GM19468 (cell line): ENCODE results near the gene ARGLU1.

ENCODE experiments used
- ATAC-seq: cut with Tn5 transposase; IDR thresholded peaks from one replicate; pipeline ENCODE4 v1.9.1; 2021; ENCODE audit warnings: mild to moderate bottlenecking, moderate library complexity, moderate number of reproducible peaks; ENCODE audit not compliant: unreplicated experiment; ENCODE audit errors: extremely low read depth

The ARGLU1 gene

DNA sequence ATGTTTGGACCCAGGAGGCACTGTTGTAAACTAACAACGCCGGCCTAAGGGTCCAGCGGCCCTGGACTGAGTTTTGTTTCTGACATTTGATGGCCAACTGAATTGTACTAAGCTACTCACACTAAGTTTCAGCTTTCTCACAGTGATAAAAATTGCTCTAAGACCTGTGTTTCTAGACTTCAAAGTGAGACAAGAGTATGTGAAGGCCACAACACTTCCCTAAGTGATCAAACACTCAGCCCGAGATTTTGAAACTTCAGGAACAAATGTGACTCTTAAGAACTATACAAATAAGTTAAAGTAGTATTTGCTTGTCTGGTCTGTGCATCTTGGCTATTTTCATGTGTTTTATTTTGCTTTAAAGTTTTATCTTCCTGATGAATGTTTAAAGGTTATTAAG, 62.6 kb downstream of the ARGLU1 start:
- ATAC-seq, result no peak

DNA sequence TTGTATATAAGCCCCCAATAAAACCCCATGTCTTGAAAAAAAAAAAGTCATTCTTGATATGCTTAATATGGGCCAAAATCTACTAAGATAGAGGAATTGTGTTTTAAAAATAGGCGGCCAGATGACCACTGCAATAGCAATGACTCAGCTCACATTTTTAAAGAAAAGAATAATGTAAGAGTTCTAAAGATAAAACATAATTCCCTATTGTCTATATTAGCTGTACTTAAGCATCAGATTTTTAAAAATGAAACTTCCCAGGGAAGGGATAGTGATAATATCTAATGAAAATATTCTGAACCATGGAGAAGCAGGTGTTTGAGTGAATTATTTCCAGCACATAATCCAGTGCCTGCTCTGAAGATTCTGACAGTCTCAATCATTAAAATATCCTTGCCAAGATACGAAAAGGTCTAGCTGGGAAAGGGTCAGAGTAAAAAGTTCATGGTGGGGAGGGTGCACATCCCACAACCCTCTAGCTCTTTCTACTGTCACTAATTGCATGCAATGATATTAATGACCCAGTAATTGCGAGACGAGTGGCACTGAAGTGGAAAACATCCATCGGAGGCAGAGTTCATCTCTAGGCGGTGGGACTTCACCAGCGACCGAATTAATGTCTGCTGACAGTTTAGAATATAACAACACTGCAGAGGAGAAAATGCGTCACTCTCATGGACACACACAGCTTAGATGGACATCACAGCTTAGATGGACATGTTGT, 64.0 kb downstream of the ARGLU1 start:
- ATAC-seq, result no peak

DNA sequence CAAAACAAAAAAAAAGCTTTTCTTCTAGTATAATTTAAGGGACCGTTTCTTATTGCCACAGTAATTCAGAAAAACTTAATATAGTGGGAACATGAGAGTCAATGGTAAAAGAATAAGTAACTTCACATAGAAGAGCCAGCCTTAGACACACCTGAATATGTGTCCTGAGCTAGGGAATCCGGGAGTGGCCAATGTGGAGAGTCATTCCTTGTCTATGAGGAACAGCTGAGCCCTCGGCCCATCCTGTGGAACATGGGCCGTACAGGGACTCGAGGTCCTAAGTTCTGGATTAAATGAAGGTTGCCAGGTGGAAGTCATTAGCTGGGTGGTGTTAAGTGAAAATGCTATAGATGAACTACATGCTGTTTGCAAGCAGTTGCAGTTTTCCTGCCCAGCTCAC, 64.7 kb downstream of the ARGLU1 start:
- no peak for ATAC-seq

DNA sequence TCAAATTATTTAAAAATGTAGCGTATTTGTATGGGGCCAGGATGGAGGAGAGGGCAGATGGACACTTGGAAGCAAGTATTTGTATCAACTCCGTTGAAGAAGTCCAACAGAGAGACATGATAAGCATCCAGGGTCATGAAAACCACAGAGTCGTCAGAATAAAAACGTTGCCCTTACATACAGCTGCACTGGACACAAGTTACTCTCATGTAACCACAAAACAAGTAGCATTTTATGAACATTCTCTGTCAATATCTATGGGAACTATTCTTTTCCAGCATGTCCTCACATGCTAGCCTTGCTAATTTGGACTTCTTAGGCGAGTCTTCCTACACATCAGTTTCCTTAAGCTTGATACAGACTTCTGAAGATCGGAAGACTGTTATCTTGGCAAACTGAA, 67.5 kb downstream of the ARGLU1 start:
- ATAC-seq, result no peak

DNA sequence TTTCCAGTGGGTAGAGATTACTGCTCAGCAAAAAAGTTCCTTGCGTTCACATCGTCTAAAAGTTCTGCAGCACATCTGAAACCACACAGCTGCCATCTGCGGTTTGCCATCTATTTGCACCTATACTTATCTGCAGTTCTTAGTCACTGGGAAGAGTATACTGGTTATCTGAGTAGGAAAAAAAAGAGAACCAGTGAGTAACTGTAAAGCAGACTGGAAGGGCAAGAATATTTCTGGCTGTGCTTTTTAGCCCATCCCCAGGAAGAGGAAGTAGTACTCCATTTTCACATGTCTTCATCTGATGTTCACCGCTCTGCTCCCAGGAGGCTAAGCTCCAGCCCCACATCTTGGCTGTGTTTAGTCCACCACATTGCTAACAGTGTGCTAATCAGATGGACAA, 68.0 kb downstream of the ARGLU1 start:
- ATAC-seq, result peak; percentile 42

DNA sequence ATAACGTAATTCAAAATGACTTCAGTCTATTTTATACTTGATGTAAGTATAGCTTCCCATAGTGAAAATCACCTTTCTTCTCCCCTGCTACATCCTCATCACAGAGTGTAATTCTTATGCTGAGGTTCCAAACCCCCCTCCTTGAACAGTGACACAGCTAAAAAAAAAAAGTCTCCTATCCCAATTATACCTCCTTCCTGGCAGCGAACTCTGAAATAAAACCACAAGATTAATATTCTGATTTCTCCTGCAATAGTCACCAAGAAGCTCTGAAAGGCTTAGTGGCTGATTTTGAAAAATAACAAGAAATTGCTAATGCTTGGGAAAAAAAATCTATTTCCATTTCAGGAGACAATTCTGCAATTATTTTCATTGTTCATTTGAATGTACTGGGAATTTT, 68.8 kb downstream of the ARGLU1 start:
- no peak for ATAC-seq

DNA sequence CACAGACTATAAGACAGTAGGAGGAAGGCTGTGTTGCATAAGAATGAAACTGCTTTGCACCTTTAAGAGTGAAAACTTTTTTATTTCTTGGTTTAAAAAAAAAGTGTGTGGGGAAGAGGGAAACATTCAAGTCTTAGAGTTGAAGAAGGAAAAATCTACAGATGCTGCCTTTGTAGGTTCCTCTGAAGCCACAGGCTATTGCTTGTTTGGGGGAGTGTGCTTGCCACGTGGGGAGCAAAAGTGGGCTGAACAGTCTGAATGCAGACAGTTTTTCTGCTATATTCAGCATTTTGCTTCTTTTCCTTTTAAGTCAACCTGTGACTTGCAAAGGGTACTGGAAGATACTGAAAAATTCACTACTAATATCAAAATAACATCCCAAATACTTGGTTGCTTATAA, 69.4 kb downstream of the ARGLU1 start:
- ATAC-seq, result no peak

DNA sequence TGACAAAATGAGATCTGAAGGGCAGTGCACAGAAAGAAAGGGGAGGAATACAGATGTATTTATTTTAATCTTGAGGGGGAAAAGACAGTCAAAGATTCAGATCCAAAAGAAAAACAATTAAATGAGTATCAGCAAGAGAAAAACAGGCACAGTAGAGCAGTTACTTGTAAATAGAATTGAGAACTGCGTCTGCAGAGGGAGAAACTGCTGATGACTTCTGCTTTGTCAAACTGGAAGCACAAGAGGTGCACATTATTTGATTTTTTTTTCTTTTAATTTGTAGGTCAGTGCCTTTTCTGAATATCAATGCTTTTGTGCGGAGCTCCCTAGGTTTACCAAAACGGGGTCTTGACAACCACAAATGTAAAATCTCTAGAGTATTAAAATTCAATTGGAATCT, 69.8 kb downstream of the ARGLU1 start:
- ATAC-seq, result no peak

DNA sequence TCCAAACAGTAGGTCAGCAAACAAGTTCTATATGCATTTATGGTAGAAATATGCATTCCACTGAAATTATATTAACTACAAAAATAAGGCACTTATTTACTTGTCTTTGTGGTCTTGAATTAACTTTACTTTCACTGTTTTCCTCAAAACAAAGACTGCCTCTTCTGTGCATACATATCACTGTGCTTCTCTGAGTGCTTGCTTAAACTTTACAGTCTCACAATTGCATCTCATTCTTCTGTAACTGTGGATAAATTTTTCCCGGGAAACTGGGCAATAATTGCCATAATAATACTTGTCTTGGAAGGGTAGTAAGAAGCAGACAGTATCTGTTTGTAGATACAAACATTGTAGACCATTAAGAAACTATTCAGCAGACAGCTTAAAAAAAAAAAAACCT, 70.9 kb downstream of the ARGLU1 start:
- no peak for ATAC-seq

DNA sequence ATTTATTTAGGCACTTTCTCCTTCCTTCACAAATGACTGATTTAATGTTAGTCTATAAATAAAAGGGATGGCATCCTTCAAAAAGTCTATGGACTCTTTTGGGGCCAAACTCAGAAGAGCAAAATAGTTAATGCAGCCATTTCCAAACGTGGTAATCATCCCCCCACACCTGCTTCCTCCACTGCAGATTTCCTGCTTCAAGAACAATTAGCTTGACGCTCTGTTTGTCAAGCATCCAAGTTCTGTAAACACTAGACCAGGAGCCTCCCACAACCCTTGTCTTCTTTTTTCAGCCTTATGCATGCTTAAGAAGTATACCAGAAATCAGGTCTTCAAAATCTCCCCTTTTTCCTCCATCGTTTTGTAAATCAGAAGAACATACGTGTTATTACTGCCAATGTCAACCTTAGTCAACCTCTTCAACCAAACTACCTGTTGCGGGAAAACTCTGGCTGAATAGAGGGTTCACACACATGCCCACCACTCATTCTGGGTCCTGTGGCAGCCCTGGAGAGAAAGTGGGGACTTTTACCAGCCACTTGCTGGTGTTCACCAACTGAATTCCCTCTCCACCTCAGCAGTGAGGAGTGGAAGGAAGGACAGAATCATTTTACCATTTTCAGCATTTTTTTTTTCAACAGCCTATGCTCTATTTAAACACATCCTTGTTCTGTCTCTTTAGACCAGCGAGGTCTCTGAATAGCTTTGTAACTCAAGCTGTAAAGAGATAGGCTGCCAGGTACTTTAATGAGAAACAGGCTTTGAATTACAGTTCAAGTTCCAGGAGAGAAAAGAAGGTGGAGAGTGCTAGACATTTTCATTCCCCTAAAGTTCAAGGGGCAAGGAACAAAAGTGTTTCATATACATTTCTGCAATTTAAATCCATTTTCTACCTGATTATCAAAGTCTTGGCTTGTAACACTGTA, 71.6 kb downstream of the ARGLU1 start:
- no peak for ATAC-seq

DNA sequence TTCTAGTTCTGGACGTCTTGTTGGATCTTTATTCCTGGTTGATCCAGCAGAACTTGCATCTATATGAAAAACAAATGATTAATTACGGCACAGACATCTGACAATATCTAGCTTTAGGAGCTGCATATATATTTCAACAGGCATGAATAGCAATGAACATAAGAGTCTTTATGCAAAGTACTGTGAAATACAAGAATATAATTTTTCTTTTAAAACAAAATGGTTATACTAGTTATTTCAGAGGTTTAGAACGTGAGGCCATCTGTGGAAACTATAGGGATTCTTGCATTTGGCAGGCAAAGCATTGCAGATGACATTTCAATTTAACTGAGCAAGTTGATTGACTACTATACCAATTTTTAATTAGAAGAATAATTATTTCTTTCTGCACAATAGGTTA, 73.0 kb downstream of the ARGLU1 start:
- no peak for ATAC-seq

DNA sequence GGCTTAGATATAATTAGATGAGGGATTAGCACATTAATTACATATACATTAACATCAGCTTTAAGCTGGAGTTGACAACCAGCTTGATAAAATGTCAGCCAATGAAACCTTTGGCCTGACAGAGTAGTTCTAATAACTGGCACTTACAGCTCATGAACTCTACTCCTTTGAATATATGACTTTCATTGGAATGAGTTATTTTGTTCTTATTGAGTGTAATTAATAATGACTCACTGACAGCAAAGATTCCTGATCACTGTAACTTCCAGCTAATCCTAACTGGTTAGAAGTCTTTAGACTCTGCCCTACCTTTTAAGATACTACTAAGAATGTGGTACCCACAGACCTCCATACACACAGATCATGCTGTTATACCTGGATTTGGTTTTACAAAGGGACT, 73.4 kb downstream of the ARGLU1 start:
- no peak for ATAC-seq

DNA sequence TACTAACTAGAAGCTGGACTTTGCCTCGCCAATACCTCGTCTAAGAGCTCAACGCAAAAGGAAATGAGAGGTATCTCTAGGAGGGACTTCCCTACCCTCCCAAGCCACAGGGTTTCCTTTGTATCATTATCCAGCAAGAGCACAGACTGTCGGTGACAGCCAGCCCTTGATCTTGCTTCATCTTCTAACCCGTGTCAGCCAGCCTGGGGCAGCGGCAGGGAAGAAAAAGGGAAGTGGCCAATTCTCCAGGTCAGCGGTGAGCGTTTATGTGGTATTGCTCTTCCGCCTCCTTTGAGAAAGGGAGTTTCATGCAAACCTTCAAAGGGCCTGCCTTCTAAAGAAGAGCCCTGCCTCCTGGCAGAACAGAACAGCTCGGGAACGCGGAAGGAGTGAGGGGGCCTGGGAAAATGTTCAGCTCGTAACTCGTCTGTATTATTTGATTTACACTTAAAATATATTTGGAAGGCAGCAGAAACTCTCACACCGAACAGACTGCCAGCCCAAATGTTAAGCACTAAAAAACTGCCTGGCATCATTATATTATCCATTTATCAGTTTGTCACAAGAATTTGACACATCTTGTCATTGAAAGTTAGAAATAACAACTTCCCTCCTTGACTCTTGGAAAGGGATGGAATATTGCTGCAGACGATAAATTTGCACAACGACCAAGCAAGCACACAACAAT, 74.3 kb downstream of the ARGLU1 start:
- peak; percentile 64 for ATAC-seq

DNA sequence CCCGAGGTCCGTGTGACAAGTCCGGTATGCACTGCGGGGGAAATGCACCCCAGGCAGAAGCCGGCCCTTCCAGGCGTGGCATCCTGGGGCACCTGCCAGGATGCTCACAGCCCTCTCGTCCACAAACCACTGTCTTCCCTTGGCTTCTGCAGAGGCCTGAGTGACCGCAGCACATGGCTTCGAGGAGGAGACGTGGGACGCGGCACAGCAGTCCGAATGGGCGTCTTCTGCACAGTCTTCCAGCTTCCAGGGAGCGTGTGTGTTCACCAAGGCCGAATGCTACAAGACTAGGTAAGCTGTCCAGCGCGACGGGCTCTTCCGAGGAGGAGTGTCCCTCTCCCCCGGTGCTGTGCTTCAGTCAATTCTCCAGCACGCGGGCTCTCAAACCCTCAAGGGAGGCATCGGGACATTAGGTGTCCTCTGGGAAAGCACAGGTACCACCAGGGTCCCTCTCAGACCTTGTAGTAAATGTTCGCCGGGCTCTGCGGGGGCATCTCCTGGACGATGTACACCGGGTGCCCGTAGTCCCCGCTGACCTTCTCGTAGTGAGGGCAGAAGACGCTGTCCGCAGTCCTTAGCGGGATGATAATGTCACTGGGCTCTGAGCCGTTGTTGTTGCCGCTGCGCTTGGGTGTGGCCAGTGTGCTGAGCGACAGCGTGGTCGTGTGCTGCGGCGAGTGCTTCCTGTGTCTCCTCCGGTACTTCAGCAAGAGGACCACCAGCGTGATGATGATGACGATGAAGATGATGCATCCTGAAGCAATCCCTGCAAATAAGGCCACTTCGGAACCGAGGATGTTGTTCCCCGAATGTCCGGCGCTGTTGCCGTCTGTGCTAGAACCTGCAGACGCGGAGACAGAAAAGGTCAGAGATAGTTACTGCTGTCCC, 75.1 kb downstream of the ARGLU1 start:
- no peak for ATAC-seq

DNA sequence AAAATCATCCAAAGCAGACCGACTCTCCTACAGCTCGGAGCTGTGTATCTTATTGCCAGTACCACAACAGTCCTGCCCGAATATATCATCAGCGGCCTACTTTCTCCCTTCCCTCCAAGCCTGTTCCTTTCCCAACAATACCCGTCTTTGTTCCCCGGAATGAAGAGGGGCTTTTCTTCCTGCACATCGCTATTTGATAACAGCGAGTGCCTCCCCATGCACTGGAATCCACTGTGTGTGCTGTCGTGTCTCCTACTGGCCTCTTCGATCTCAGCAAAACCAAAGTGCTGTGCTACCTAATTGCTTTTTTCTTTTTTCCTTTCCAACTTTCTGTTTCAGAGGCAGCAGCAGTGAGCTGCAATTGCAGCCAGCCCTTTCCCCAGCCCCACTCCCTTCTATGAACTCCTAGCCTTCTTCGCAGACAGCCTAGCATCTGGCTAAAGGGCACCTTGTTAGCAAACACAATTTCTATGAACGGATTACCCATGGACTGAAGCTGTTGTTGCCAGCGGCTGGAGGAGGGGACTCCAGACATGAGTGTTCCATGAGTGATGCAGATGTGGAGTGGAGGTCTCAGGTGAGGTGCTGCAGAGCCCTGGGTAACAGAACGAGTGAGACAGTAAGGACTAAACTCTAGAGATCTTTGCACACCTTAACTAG, 75.9 kb downstream of the ARGLU1 start:
- no peak for ATAC-seq
